ENCODE measurements around the gene SFT2D1. TPM values are rescaled to one million over a fixed set of nuclear protein-coding genes. Genes with fewer than 3 reads are reported as not detected.
A peak's percentile ranks its signal among the peaks of the same experiment; 100 is the strongest.

Gene SFT2D1
- total RNA-seq, 1 donor from 2014 or later = 52.8 TPM

DNA sequence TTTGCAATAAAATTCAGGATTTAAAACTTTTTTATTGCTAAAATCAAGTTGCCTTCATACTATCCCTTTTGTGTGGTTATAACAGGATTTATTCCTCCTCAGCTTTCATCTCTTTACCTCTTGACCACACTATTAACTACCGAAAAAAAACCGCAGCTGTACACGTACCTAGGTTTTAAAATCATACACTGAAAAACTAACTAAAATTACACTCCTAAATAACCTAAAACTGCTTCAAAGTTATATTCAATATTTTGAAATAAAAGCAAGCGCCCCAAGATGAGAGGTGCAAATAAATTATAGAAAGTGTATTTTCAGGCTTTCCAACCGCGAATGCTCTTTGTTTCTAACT, 39.0 kb upstream of the SFT2D1 start:
- Histone ChIP-seq H3K36me3 (no peaks in the 10 kb centered on the region), H3K9me3 (no peaks in the 10 kb centered on the region), H3K27ac (peak overlapping the region; percentile 95), H3K27me3 (ENCODE audit: low read depth) (no peaks in the 10 kb centered on the region), H3K4me3 (peak overlapping the region; percentile 95), H3K4me1 (peaks cover 20% of the 10 kb centered on the region)
- DNase-seq (no peak), ATAC-seq (no peak)
- TF ChIP-seq, protein P1, sequence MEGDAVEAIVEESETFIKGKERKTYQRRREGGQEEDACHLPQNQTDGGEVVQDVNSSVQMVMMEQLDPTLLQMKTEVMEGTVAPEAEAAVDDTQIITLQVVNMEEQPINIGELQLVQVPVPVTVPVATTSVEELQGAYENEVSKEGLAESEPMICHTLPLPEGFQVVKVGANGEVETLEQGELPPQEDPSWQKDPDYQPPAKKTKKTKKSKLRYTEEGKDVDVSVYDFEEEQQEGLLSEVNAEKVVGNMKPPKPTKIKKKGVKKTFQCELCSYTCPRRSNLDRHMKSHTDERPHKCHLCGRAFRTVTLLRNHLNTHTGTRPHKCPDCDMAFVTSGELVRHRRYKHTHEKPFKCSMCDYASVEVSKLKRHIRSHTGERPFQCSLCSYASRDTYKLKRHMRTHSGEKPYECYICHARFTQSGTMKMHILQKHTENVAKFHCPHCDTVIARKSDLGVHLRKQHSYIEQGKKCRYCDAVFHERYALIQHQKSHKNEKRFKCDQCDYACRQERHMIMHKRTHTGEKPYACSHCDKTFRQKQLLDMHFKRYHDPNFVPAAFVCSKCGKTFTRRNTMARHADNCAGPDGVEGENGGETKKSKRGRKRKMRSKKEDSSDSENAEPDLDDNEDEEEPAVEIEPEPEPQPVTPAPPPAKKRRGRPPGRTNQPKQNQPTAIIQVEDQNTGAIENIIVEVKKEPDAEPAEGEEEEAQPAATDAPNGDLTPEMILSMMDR (IDR thresholded peaks at IDR 0.05) = no peak
- intact Hi-C loops (cut with DNase I) = no loop called here

DNA sequence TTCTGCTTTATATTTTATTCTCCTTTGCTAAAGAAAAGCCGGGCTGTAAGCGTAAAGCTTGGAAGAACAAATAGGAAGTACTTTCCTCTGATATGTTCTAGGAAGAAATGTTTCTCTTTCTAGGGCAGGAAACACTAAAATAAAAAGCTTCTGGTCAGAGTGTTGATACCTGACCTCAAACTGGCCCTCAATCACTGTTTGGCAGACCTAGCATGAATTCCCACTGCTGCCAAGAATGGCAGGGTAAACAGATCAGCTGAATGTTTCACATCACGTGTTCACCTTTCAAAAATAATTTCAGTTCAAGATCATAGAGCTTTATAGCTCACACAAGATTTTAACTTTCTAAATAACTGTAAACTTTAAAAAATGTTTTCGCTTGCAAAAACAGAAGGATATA, 37.5 kb upstream of the SFT2D1 start:
- ATAC-seq = no peak
- peaks cover 20% of the 10 kb centered on the region for H3K4me1 ChIP-seq
- no peaks in the 10 kb centered on the region for H3K9me3 ChIP-seq
- no peaks in the 10 kb centered on the region for H3K27me3 ChIP-seq (ENCODE audit: low read depth)
- TF ChIP-seq, protein P1 (IDR thresholded peaks at IDR 0.05) = no peak
- no peaks in the 10 kb centered on the region for H3K36me3 ChIP-seq
- no peak overlapping the region for H3K27ac ChIP-seq
- DNase-seq = no peak
- H3K4me3 ChIP-seq = no peak overlapping the region
- intact Hi-C loops (cut with DNase I) = no loop called here

DNA sequence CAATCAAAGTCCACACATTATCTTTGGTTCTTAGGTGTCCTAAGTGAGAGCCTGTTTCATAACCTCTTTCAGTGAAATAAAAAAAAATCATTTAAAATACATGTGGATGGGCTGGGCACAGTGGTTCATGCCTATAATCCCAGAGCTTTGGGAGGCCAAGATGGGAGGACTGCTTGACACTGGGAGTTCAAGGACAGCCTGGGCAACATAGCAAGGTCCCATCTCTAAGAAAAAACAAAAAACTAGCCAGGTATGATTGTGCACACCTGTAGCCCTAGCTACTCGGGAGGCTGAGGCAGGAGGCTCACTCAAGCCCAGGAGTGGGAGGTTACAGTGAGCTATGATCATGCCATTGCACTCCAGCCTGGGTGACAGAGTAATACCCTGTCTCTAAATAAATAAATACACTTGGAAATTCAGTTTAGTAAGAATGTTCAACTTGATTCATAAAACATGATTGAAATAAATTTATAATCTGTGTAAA, 36.8 kb upstream of the SFT2D1 start:
- Histone ChIP-seq H3K9me3 (no peaks in the 10 kb centered on the region), H3K4me1 (peaks cover 17% of the 10 kb centered on the region), H3K4me3 (no peak overlapping the region), H3K27me3 (ENCODE audit: low read depth) (no peaks in the 10 kb centered on the region), H3K27ac (no peak overlapping the region), H3K36me3 (no peaks in the 10 kb centered on the region)
- no peak for ATAC-seq
- no peak for DNase-seq
- intact Hi-C loops (cut with DNase I) = no loop called here
- TF ChIP-seq, protein P1 (IDR thresholded peaks at IDR 0.05) = no peak

DNA sequence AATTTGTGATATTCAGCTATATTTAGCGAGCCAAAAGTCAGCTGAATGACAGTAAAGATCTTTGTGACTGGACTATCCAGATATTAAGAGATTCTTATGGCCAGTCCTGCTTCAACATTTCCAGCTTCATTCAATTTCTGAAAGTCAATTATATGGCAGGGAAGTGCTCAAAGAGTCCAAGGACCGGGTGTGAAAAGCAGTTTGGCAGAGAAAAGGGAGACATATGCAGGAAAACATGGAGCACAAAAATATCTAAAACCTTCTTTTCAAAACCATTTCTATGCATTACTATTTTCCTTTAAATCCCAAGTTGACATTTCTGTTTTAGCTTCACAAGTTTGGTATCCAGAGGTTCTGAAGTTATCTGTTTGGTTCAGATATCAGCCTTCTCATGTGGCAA, 35.4 kb upstream of the SFT2D1 start:
- TF ChIP-seq, protein P1 (IDR thresholded peaks at IDR 0.05) = no peak
- no peak for ATAC-seq
- intact Hi-C loops (cut with DNase I) = no loop called here

DNA sequence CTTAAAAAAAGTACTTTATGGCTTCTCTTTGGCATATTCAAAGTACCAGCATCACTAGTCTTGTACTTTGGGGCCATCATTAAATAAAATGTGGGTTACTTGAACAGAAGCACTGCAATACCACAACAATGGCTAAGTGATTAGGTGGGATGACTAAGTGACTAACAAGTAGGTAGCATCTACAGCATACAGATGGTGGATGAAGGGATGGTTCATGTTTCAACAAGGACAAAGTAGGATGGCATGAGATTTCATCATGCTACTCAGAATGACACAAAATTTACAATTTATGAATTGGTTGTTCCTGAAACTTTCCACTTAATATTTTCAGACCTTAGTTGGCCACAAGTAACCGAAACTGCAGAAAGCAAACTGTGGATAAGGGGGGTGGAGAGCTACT, 32.7 kb upstream of the SFT2D1 start:
- H3K9me3 ChIP-seq = no peaks in the 10 kb centered on the region
- H3K36me3 ChIP-seq = no peaks in the 10 kb centered on the region
- H3K27ac ChIP-seq = no peak overlapping the region
- DNase-seq (no peak), ATAC-seq (no peak)
- TF ChIP-seq, protein P1 (IDR thresholded peaks at IDR 0.05) = no peak
- no peaks in the 10 kb centered on the region for H3K27me3 ChIP-seq (ENCODE audit: low read depth)
- no peak overlapping the region for H3K4me3 ChIP-seq
- intact Hi-C loops (cut with DNase I) = no loop called here
- H3K4me1 ChIP-seq = peaks cover 1% of the 10 kb centered on the region

More for the DNA sequence above, 35.4 kb upstream of the SFT2D1 start:
- H3K9me3 ChIP-seq = no peaks in the 10 kb centered on the region
- no peaks in the 10 kb centered on the region for H3K36me3 ChIP-seq
- H3K27ac ChIP-seq = no peak overlapping the region
- no peak for DNase-seq
- H3K4me3 ChIP-seq = no peak overlapping the region
- H3K27me3 ChIP-seq (ENCODE audit: low read depth) = no peaks in the 10 kb centered on the region
- H3K4me1 ChIP-seq = peaks cover 14% of the 10 kb centered on the region

DNA sequence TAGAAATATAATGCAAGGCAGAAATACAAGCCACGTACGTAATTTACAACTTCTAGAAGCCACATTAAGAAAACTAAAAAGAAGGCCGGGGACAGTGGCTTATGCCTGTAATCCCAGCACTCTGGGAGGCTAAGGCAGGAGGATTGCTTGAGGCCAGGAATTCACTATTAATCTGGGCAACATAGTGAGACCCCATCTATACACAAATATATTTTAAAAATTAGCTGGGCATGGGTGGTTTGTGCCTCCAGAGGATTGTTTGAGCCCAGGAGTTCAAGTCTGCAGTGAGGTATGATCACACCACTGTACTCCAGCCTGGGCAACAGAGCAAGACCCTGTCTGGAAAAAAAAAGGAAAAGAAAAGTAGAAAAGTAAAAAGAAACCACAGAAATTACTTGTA, 28.1 kb upstream of the SFT2D1 start:
- Histone ChIP-seq H3K27ac (no peak overlapping the region), H3K27me3 (ENCODE audit: low read depth) (no peaks in the 10 kb centered on the region), H3K36me3 (peaks cover 13% of the 10 kb centered on the region), H3K4me1 (no peaks in the 10 kb centered on the region), H3K9me3 (no peaks in the 10 kb centered on the region), H3K4me3 (no peak overlapping the region)
- TF ChIP-seq, protein P1 (IDR thresholded peaks at IDR 0.05) = no peak
- no peak for ATAC-seq
- no peak for DNase-seq
- intact Hi-C loops (cut with DNase I) = no loop called here
